Activated CD8-positive, alpha-beta T cell treated with anti-CD3 and anti-CD28 coated beads for 36 hours (primary cell): ENCODE data around the gene MCTP1. TPM values are rescaled to one million over a fixed set of nuclear protein-coding genes. Genes with fewer than 3 reads are reported as not detected.
A peak's percentile ranks its signal among the peaks of the same experiment; 100 is the strongest.

Source experiments
- ATAC-seq: fragments of 200-7000 bp; cut with Tn5 transposase; one replicate; pipeline ENCODE4 v1.10.0; 2021; ENCODE audit warnings: mild to moderate bottlenecking, moderate library complexity
- CTCF ChIA-PET: fragments of 350-600 bp; sonication (Branson Sonifier 250); formaldehyde crosslinking; loops from one replicate; lab custom pipeline; 2021; ENCODE audit warnings: antibody characterized with exemption; lab: Charles Lee
- POLR2A ChIA-PET: fragments of 350-600 bp; sonication (Branson Sonifier 250); formaldehyde crosslinking; loops from one replicate; lab custom pipeline; 2021; ENCODE audit warnings: antibody characterized with exemption; lab: Charles Lee
- DNase-seq: peaks from one replicate; pipeline ENCODE4 v3.0.0-alpha.2; 2020
- H3K27ac Mint-ChIP-seq: one replicate; pipeline ENCODE4 v1.8.0; 2021; ENCODE audit warnings: mild to moderate bottlenecking, mixed read lengths
- H3K27me3 Mint-ChIP-seq: one replicate; pipeline ENCODE4 v1.8.0; 2021; ENCODE audit warnings: mixed read lengths
- H3K36me3 Mint-ChIP-seq: one replicate; pipeline ENCODE4 v1.8.0; 2021; ENCODE audit warnings: low read depth, mixed read lengths
- H3K4me1 Mint-ChIP-seq: one replicate; pipeline ENCODE4 v1.8.0; 2021; ENCODE audit warnings: low read depth, mixed read lengths
- H3K4me3 Mint-ChIP-seq: one replicate; pipeline ENCODE4 v1.8.0; 2021; ENCODE audit warnings: mild to moderate bottlenecking, moderate library complexity, mixed read lengths
- H3K9me3 Mint-ChIP-seq: one replicate; pipeline ENCODE4 v1.8.0; 2021; ENCODE audit warnings: mixed read lengths
- intact Hi-C: fragments of 100-400 bp; cut with micrococcal nuclease; formaldehyde crosslinking; loops from one replicate; pipeline ENCODE4 v1.10.0; 2022
- total RNA-seq, 2 experiments: library from RNA; stranded (reverse); gene quantifications; one replicate each; pipeline ENCODE4 v1.2.3, GENCODE V29; 2021
- TF ChIP-seq, protein P1 (sequence below): fragments of 200-600 bp; IDR thresholded peaks from one replicate; pipeline ENCODE4 v1.8.0; 2022; ENCODE audit warnings: antibody characterized with exemption, mild to moderate bottlenecking

Gene MCTP1
- total RNA-seq, 2 experiments from 2014 or later = 0.20 to 0.40 TPM

- ATAC-seq (no peak), DNase-seq (no peak)
- Mint-ChIP-seq H3K27me3 (peaks cover 6% of the 10 kb centered on the region), H3K4me1 (no peaks in the 10 kb centered on the region), H3K9me3 (peaks cover 6% of the 10 kb centered on the region), H3K27ac (no peak overlapping the region), H3K4me3 (no peak overlapping the region), H3K36me3 (no peaks in the 10 kb centered on the region)
- CTCF ChIA-PET = no interaction called here
- intact Hi-C loops = no loop called here
- POLR2A ChIA-PET = no interaction called here
- TF ChIP-seq, protein P1, sequence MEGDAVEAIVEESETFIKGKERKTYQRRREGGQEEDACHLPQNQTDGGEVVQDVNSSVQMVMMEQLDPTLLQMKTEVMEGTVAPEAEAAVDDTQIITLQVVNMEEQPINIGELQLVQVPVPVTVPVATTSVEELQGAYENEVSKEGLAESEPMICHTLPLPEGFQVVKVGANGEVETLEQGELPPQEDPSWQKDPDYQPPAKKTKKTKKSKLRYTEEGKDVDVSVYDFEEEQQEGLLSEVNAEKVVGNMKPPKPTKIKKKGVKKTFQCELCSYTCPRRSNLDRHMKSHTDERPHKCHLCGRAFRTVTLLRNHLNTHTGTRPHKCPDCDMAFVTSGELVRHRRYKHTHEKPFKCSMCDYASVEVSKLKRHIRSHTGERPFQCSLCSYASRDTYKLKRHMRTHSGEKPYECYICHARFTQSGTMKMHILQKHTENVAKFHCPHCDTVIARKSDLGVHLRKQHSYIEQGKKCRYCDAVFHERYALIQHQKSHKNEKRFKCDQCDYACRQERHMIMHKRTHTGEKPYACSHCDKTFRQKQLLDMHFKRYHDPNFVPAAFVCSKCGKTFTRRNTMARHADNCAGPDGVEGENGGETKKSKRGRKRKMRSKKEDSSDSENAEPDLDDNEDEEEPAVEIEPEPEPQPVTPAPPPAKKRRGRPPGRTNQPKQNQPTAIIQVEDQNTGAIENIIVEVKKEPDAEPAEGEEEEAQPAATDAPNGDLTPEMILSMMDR = no peak
These were observed 197.7 kb downstream of the MCTP1 start for GRCh38 chr5:95086927-95087815.

DNA sequence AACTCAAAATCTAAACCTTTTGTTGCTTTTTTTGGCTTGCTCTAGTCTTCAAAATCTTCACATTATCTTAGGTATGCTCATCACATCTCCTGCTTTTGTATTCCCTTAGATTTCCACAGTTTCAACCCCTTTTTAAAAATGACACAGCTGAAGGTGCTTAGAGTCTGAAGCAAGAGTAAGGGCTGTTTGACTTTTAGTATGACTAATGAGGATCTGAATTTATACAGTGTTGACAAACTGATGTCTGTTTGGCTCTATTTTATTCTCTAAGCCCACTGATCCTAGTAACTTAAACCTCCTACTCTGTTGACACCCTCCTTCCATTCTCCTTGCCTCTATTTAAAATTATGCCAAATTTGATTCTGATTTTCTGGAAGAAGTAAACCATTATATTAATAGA is 200.1 kb downstream of the MCTP1 start:
- no peak for ATAC-seq

DNA sequence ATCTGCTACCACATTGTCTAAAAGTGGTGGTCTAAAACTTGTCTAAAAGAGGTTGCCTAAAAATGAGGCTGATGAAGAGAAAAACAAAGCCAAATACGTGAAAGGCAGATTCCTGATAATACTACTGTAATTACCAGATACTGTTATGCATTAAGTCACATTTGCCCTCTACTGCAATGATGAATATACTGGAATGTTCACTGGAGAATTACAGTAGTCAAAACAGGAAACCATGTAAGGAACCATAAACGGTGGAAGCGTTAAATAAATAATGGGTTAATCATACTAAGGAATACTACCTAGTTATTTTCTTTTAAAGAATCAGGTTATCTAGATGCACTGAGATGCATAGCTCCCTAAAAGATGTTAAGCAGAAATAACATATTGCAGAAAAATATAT is 201.3 kb downstream of the MCTP1 start:
- POLR2A ChIA-PET = interaction anchor here (0.7 kb wide), 1 partner anchor 212 kb away, joined by 3 read pairs; no protein-coding TSS in a partner anchor
- intact Hi-C loops = no loop called here
- DNase-seq = no peak

More for the DNA sequence above, 200.1 kb downstream of the MCTP1 start:
- H3K4me1 Mint-ChIP-seq = peaks cover 18% of the 10 kb centered on the region
- CTCF ChIA-PET = no interaction called here
- TF ChIP-seq, protein P1 = no peak
- intact Hi-C loops = no loop called here
- no peak overlapping the region for H3K4me3 Mint-ChIP-seq
- peaks cover 3% of the 10 kb centered on the region for H3K27me3 Mint-ChIP-seq
- no peak overlapping the region for H3K27ac Mint-ChIP-seq
- no peaks in the 10 kb centered on the region for H3K36me3 Mint-ChIP-seq
- no peaks in the 10 kb centered on the region for H3K9me3 Mint-ChIP-seq
- POLR2A ChIA-PET = no interaction called here
- DNase-seq = no peak

GRCh38 chr5:95081982-95082381 is 202.9 kb downstream of the MCTP1 start:
- Mint-ChIP-seq H3K9me3 (no peaks in the 10 kb centered on the region), H3K4me3 (peak overlapping the region; percentile 1), H3K27me3 (peaks cover 3% of the 10 kb centered on the region), H3K4me1 (peaks cover 18% of the 10 kb centered on the region), H3K27ac (no peak overlapping the region), H3K36me3 (no peaks in the 10 kb centered on the region)
- intact Hi-C loops = no loop called here
- DNase-seq (no peak), ATAC-seq (peak; percentile 41)
- POLR2A ChIA-PET = no interaction called here
- TF ChIP-seq, protein P1 = no peak
- CTCF ChIA-PET = interaction anchor here (0.7 kb wide), 1 partner anchor 10 kb away, joined by 4 read pairs; no protein-coding TSS in a partner anchor

More for the DNA sequence above, 201.3 kb downstream of the MCTP1 start:
- CTCF ChIA-PET = no interaction called here
- Mint-ChIP-seq H3K27me3 (peaks cover 3% of the 10 kb centered on the region), H3K4me1 (peaks cover 18% of the 10 kb centered on the region), H3K27ac (no peak overlapping the region), H3K36me3 (no peaks in the 10 kb centered on the region), H3K9me3 (no peaks in the 10 kb centered on the region), H3K4me3 (no peak overlapping the region)
- ATAC-seq = no peak
- TF ChIP-seq, protein P1 = no peak

DNA sequence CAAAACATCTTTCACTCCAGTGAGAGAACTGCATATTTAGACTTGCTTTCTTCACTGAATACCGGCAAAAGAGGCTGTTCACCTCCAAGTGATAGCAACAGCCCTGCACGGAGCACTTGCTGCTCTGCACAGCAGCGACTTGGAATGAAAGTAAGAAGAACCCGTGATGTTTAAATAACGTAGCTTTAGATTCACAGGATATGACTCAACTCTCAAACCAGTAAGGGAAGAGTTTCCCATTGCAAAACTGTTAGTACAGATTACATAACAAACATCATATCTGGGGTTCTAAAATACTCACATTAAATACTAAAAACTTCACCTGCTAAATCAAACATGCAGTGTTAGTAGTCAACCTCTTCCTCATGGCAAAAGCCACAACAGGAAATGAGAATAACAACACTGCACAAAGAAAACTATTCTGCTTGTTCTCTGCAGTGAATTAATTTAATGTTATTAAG is 203.4 kb downstream of the MCTP1 start:
- Mint-ChIP-seq H3K4me3 (peak overlapping the region; percentile 47), H3K36me3 (no peaks in the 10 kb centered on the region)
- peak; percentile 47 for DNase-seq

More for the DNA sequence above, 203.4 kb downstream of the MCTP1 start:
- TF ChIP-seq, protein P1 = no peak
- intact Hi-C loops = no loop called here
- CTCF ChIA-PET = no interaction called here
- H3K27ac Mint-ChIP-seq = no peak overlapping the region
- POLR2A ChIA-PET = no interaction called here
- H3K27me3 Mint-ChIP-seq = peaks cover 3% of the 10 kb centered on the region
- peak; percentile 87 for ATAC-seq
- H3K9me3 Mint-ChIP-seq = no peaks in the 10 kb centered on the region
- H3K4me1 Mint-ChIP-seq = peaks cover 18% of the 10 kb centered on the region
